Measurements from ENCODE around the gene REEP6. TPM values are rescaled to one million over a fixed set of nuclear protein-coding genes. Genes with fewer than 3 reads are reported as not detected.

The REEP6 gene
- total RNA-seq, 1 experiment from 2014 or later = 10.5 TPM

- H3K23me2 ChIP-seq (ENCODE audit: insufficient read length, low read depth, low read length, poor library complexity, severe bottlenecking) = peaks cover 2% of the 10 kb centered on the region
- H2AFZ ChIP-seq (ENCODE audit: low read length) = no peak overlapping the region
- no peak overlapping the region for H3K27ac Mint-ChIP-seq
- no peaks in the 10 kb centered on the region for H3K79me1 ChIP-seq (ENCODE audit: insufficient read depth, low read depth, low read length, poor library complexity, severe bottlenecking)
- H2BK15ac ChIP-seq (ENCODE audit: low read depth, low read length) = no peak overlapping the region
- H3K14ac ChIP-seq (ENCODE audit: insufficient read depth, low read length) = no peak overlapping the region
- H2BK20ac ChIP-seq (ENCODE audit: low read depth, low read length, poor library complexity, severe bottlenecking) = no peak overlapping the region
- WGBS (ENCODE audit: extremely low coverage, insufficient read length, low lambda C conversion rate) = no CpG with 5 or more reads among the region's 17 CpGs
- DNase-seq = no peak
- H3K18ac ChIP-seq (ENCODE audit: insufficient read length, low read depth, low read length) = no peak overlapping the region
- H3K36me3 Mint-ChIP-seq (ENCODE audit: insufficient read depth in 1 of 3, low read depth in 3 of 3) = no peaks in the 10 kb centered on the region
- H3K23ac ChIP-seq (ENCODE audit: insufficient read length, low read depth, low read length) = no peak overlapping the region
- no peak overlapping the region for H3K4me2 ChIP-seq (ENCODE audit: insufficient read depth, insufficient read length, low read length)
- no peak overlapping the region for H4K8ac ChIP-seq (replicated peaks; ENCODE audit: insufficient read length, low read depth, low read length)
- no peak overlapping the region for H3K4ac ChIP-seq (ENCODE audit: low read depth, low read length)
- H3T11ph ChIP-seq (ENCODE audit: low read length) = no peak overlapping the region
- no peak for TF ChIP-seq CTCF (conservative IDR thresholded peaks at IDR 0.05)
- H2BK12ac ChIP-seq (ENCODE audit: insufficient read length, low read depth, low read length) = no peak overlapping the region
- no peak overlapping the region for H3K56ac ChIP-seq (ENCODE audit: insufficient read length, low read depth, low read length)
- peaks cover 3% of the 10 kb centered on the region for H4K20me1 ChIP-seq (ENCODE audit: control insufficient read depth, insufficient read depth, insufficient read length)
- no peaks in the 10 kb centered on the region for H3K79me2 ChIP-seq (ENCODE audit: insufficient read depth, low read length)
- H3K27me3 ChIP-seq (ENCODE audit: insufficient read depth, low read length) = peaks cover 16% of the 10 kb centered on the region; the same call in 1 of the 2 replicates
- no peak overlapping the region for H2BK120ac ChIP-seq (ENCODE audit: low read depth, low read length, poor library complexity, severe bottlenecking)
- no peak overlapping the region for H4K5ac ChIP-seq (ENCODE audit: insufficient read length, low read depth, low read length)
- no peak overlapping the region for H4K91ac ChIP-seq (ENCODE audit: insufficient read length, low read depth, low read length)
- no peak overlapping the region for H2BK5ac ChIP-seq (ENCODE audit: insufficient read length, low read length)
- peaks cover 69% of the 10 kb centered on the region for H3K27me3 Mint-ChIP-seq (ENCODE audit: low read depth)
- H3K4me3 Mint-ChIP-seq = peak overlapping the region; percentile 23 to 81; a peak in 4 of 5 replicates
- H3K9ac ChIP-seq (ENCODE audit: extremely low read depth, insufficient read length, low read length) = no peak overlapping the region
- H3K9me3 Mint-ChIP-seq = peaks cover 0 to 6% of the 10 kb centered on the region in 2 experiments; a peak in 3 of 5 replicates
- no peaks in the 10 kb centered on the region for H3K4me1 ChIP-seq (ENCODE audit: insufficient read depth, low read length)
- no peak overlapping the region for H2AK5ac ChIP-seq (ENCODE audit: insufficient read length, low read length)
- no peaks in the 10 kb centered on the region for H3K9me3 ChIP-seq (ENCODE audit: control insufficient read depth, low read depth, low read length)
- peaks cover 6 to 7% of the 10 kb centered on the region in 2 experiments; a peak in 3 of 4 replicates for H3K4me1 Mint-ChIP-seq
- H3K27ac ChIP-seq (ENCODE audit: insufficient read length, low read depth, low read length) = no peak overlapping the region
These were observed 34.0 kb downstream of the REEP6 start for GRCh38 chr19:1524972-1525325.
